ENCODE data around the gene C3orf18.

The C3orf18 gene

GRCh38 chr3:50537421-50538129 lies 30.0 kb downstream of the C3orf18 start:
- Histone ChIP-seq H3K9ac (ENCODE audit: low read length) (no peak overlapping the region), H3K27me3 (replicated peaks; ENCODE audit: control insufficient read depth, insufficient read depth, low read length) (peaks cover 48% of the 10 kb centered on the region), H3K4me3 (ENCODE audit: low read length) (no peak overlapping the region), H3K9me3 (ENCODE audit: control insufficient read depth, low read length) (no peaks in the 10 kb centered on the region), H3K4me1 (ENCODE audit: control insufficient read depth, insufficient read depth, low read length) (no peaks in the 10 kb centered on the region), H3K36me3 (ENCODE audit: control insufficient read depth, insufficient read depth, low read length, severe bottlenecking) (no peaks in the 10 kb centered on the region)
- no peak for DNase-seq (ENCODE audit: low read depth)

GRCh38 chr3:50536471-50537180 lies 30.9 kb downstream of the C3orf18 start:
- peaks cover 5% of the 10 kb centered on the region for H3K4me1 ChIP-seq (ENCODE audit: control insufficient read depth, insufficient read depth, low read length)
- no peak overlapping the region for H3K9ac ChIP-seq (ENCODE audit: low read length)
- H3K9me3 ChIP-seq (ENCODE audit: control insufficient read depth, low read length): no peaks in the 10 kb centered on the region
- H3K4me3 ChIP-seq (ENCODE audit: low read length): no peak overlapping the region
- H3K36me3 ChIP-seq (ENCODE audit: control insufficient read depth, insufficient read depth, low read length, severe bottlenecking): no peaks in the 10 kb centered on the region
- peaks cover 48% of the 10 kb centered on the region for H3K27me3 ChIP-seq (replicated peaks; ENCODE audit: control insufficient read depth, insufficient read depth, low read length)
- no peak for DNase-seq (ENCODE audit: low read depth)

- Histone ChIP-seq H3K36me3 (ENCODE audit: control insufficient read depth, insufficient read depth, low read length, severe bottlenecking) (no peaks in the 10 kb centered on the region), H3K27me3 (replicated peaks; ENCODE audit: control insufficient read depth, insufficient read depth, low read length) (peaks cover 48% of the 10 kb centered on the region), H3K9ac (ENCODE audit: low read length) (no peak overlapping the region), H3K4me1 (ENCODE audit: control insufficient read depth, insufficient read depth, low read length) (peaks cover 5% of the 10 kb centered on the region), H3K4me3 (ENCODE audit: low read length) (no peak overlapping the region), H3K9me3 (ENCODE audit: control insufficient read depth, low read length) (no peaks in the 10 kb centered on the region)
- peak; percentile 22 for DNase-seq (ENCODE audit: low read depth)
These were observed 32.7 kb downstream of the C3orf18 start for GRCh38 chr3:50534681-50535330.

GRCh38 chr3:50533807-50534461 lies 33.6 kb downstream of the C3orf18 start:
- H3K36me3 ChIP-seq (ENCODE audit: control insufficient read depth, insufficient read depth, low read length, severe bottlenecking): no peaks in the 10 kb centered on the region
- H3K4me1 ChIP-seq (ENCODE audit: control insufficient read depth, insufficient read depth, low read length): peaks cover 5% of the 10 kb centered on the region
- no peaks in the 10 kb centered on the region for H3K9me3 ChIP-seq (ENCODE audit: control insufficient read depth, low read length)
- H3K9ac ChIP-seq (ENCODE audit: low read length): no peak overlapping the region
- no peak overlapping the region for H3K4me3 ChIP-seq (ENCODE audit: low read length)
- DNase-seq (ENCODE audit: low read depth): no peak
- H3K27me3 ChIP-seq (replicated peaks; ENCODE audit: control insufficient read depth, insufficient read depth, low read length): peaks cover 50% of the 10 kb centered on the region

- no peaks in the 10 kb centered on the region for H3K36me3 ChIP-seq (ENCODE audit: control insufficient read depth, insufficient read depth, low read length, severe bottlenecking)
- no peak for DNase-seq (ENCODE audit: low read depth)
- peaks cover 50% of the 10 kb centered on the region for H3K27me3 ChIP-seq (replicated peaks; ENCODE audit: control insufficient read depth, insufficient read depth, low read length)
- no peak overlapping the region for H3K9ac ChIP-seq (ENCODE audit: low read length)
- no peaks in the 10 kb centered on the region for H3K9me3 ChIP-seq (ENCODE audit: control insufficient read depth, low read length)
- no peak overlapping the region for H3K4me3 ChIP-seq (ENCODE audit: low read length)
- H3K4me1 ChIP-seq (ENCODE audit: control insufficient read depth, insufficient read depth, low read length): peaks cover 5% of the 10 kb centered on the region
These were observed 34.2 kb downstream of the C3orf18 start for GRCh38 chr3:50533316-50533715.

- H3K9ac ChIP-seq (ENCODE audit: low read length): no peak overlapping the region
- H3K36me3 ChIP-seq (ENCODE audit: control insufficient read depth, insufficient read depth, low read length, severe bottlenecking): no peaks in the 10 kb centered on the region
- peak; percentile 67 for DNase-seq (ENCODE audit: low read depth)
- H3K9me3 ChIP-seq (ENCODE audit: control insufficient read depth, low read length): no peaks in the 10 kb centered on the region
- no peak overlapping the region for H3K4me3 ChIP-seq (ENCODE audit: low read length)
- H3K4me1 ChIP-seq (ENCODE audit: control insufficient read depth, insufficient read depth, low read length): peaks cover 5% of the 10 kb centered on the region
- H3K27me3 ChIP-seq (replicated peaks; ENCODE audit: control insufficient read depth, insufficient read depth, low read length): peaks cover 52% of the 10 kb centered on the region
These were observed 35.4 kb downstream of the C3orf18 start for GRCh38 chr3:50532062-50532705.

GRCh38 chr3:50531201-50531600 lies 36.3 kb downstream of the C3orf18 start:
- Histone ChIP-seq H3K9ac (ENCODE audit: low read length) (no peak overlapping the region), H3K9me3 (ENCODE audit: control insufficient read depth, low read length) (no peaks in the 10 kb centered on the region), H3K4me1 (ENCODE audit: control insufficient read depth, insufficient read depth, low read length) (peaks cover 5% of the 10 kb centered on the region), H3K36me3 (ENCODE audit: control insufficient read depth, insufficient read depth, low read length, severe bottlenecking) (no peaks in the 10 kb centered on the region), H3K4me3 (ENCODE audit: low read length) (no peak overlapping the region), H3K27me3 (replicated peaks; ENCODE audit: control insufficient read depth, insufficient read depth, low read length) (peaks cover 42% of the 10 kb centered on the region)
- no peak for DNase-seq (ENCODE audit: low read depth)

- Histone ChIP-seq H3K9ac (ENCODE audit: low read length) (no peak overlapping the region), H3K4me1 (ENCODE audit: control insufficient read depth, insufficient read depth, low read length) (peaks cover 5% of the 10 kb centered on the region), H3K36me3 (ENCODE audit: control insufficient read depth, insufficient read depth, low read length, severe bottlenecking) (no peaks in the 10 kb centered on the region), H3K4me3 (ENCODE audit: low read length) (no peak overlapping the region), H3K9me3 (ENCODE audit: control insufficient read depth, low read length) (no peaks in the 10 kb centered on the region), H3K27me3 (replicated peaks; ENCODE audit: control insufficient read depth, insufficient read depth, low read length) (peaks cover 42% of the 10 kb centered on the region)
- no peak for DNase-seq (ENCODE audit: low read depth)
These were observed 37.3 kb downstream of the C3orf18 start for GRCh38 chr3:50530001-50530970.

GRCh38 chr3:50525987-50526386 lies 41.6 kb downstream of the C3orf18 start:
- Histone ChIP-seq H3K9ac (ENCODE audit: low read length) (no peak overlapping the region), H3K27me3 (replicated peaks; ENCODE audit: control insufficient read depth, insufficient read depth, low read length) (peaks cover 56% of the 10 kb centered on the region), H3K4me3 (ENCODE audit: low read length) (no peak overlapping the region), H3K4me1 (ENCODE audit: control insufficient read depth, insufficient read depth, low read length) (no peaks in the 10 kb centered on the region), H3K9me3 (ENCODE audit: control insufficient read depth, low read length) (no peaks in the 10 kb centered on the region), H3K36me3 (ENCODE audit: control insufficient read depth, insufficient read depth, low read length, severe bottlenecking) (no peaks in the 10 kb centered on the region)
- DNase-seq (ENCODE audit: low read depth): peak; percentile 48
